ENCODE measurements around the gene ZNF789. TPM values are rescaled to one million over a fixed set of nuclear protein-coding genes. Genes with fewer than 3 reads are reported as not detected.
A peak's percentile ranks its signal among the peaks of the same experiment; 100 is the strongest.
"Not testable (repeated sequence)": the region's sequence is repeated elsewhere in the genome, so short reads cannot be mapped to it uniquely, and the experiment has no call there.

Gene ZNF789
- total RNA-seq = 13.0 TPM

GRCh38 chr7:99472561-99473314 is at the start of gene ZNF789:
Gene ZNF789, plus strand, starts transcription at chr7:99472890. Its CDS starts 3,567 bp downstream, at chr7:99476457.
- DNase-seq (ENCODE audit: low spot score) = peak; percentile 99

GRCh38 chr7:99424932-99425730 is 47.6 kb upstream of the ZNF789 start:
- DNase-seq (ENCODE audit: low spot score) = no peak

GRCh38 chr7:99428972-99429566 is 43.6 kb upstream of the ZNF789 start:
- no peak for DNase-seq (ENCODE audit: low spot score)

- no peak for DNase-seq (ENCODE audit: low spot score)
Measured at GRCh38 chr7:99429756-99430155, 42.9 kb upstream of the ZNF789 start.

GRCh38 chr7:99431756-99432540 is 40.7 kb upstream of the ZNF789 start:
- not testable (repeated sequence) for DNase-seq (ENCODE audit: low spot score)

- no peak for DNase-seq (ENCODE audit: low spot score)
Measured at GRCh38 chr7:99433158-99433557, 39.5 kb upstream of the ZNF789 start.

- no peak for DNase-seq (ENCODE audit: low spot score)
Measured at GRCh38 chr7:99437946-99438572, 34.6 kb upstream of the ZNF789 start.

- peak; percentile 95 for DNase-seq (ENCODE audit: low spot score)
Measured at GRCh38 chr7:99438573-99439480, 33.9 kb upstream of the ZNF789 start, which contains the start of the genes CPSF4 and PTCD1. Gene CPSF4, plus strand, starts transcription at chr7:99438943. Its CDS starts 140 bp downstream, at chr7:99439083. Gene PTCD1, minus strand, starts transcription at chr7:99438798. Its CDS starts 3,556 bp downstream, at chr7:99435242.

GRCh38 chr7:99440195-99440594 is 32.5 kb upstream of the ZNF789 start:
- DNase-seq (ENCODE audit: low spot score) = no peak

GRCh38 chr7:99446096-99446495 is 26.6 kb upstream of the ZNF789 start:
- no peak for DNase-seq (ENCODE audit: low spot score)

- DNase-seq (ENCODE audit: low spot score) = no peak
Measured at GRCh38 chr7:99447943-99448342, 24.7 kb upstream of the ZNF789 start.

GRCh38 chr7:99448855-99449254 is 23.8 kb upstream of the ZNF789 start:
- DNase-seq (ENCODE audit: low spot score) = no peak

- DNase-seq (ENCODE audit: low spot score) = no peak
Measured at GRCh38 chr7:99449326-99449725, 23.4 kb upstream of the ZNF789 start.

GRCh38 chr7:99451936-99452335 is 20.8 kb upstream of the ZNF789 start:
- no peak for DNase-seq (ENCODE audit: low spot score)

GRCh38 chr7:99452541-99452940 is 20.1 kb upstream of the ZNF789 start:
- DNase-seq (ENCODE audit: low spot score) = no peak

GRCh38 chr7:99453105-99453504 is 19.6 kb upstream of the ZNF789 start:
- no peak for DNase-seq (ENCODE audit: low spot score)

- DNase-seq (ENCODE audit: low spot score) = no peak
Measured at GRCh38 chr7:99455874-99456273, 16.8 kb upstream of the ZNF789 start.

GRCh38 chr7:99456288-99456687 is 16.4 kb upstream of the ZNF789 start:
- no peak for DNase-seq (ENCODE audit: low spot score)

GRCh38 chr7:99457050-99457649 is 15.5 kb upstream of the ZNF789 start:
- no peak for DNase-seq (ENCODE audit: low spot score)

Measured in mucosa of gallbladder (tissue), 1 donor.